HG02642 (cell line): ENCODE measurements around the gene EMSY.
"Not testable (repeated sequence)": the region's sequence is repeated elsewhere in the genome, so short reads cannot be mapped to it uniquely, and the experiment has no call there.

Experiments used
- ATAC-seq: cut with Tn5 transposase; IDR thresholded peaks from one replicate; pipeline ENCODE4 v1.9.1; 2021; ENCODE audit warnings: mild to moderate bottlenecking; ENCODE audit not compliant: unreplicated experiment, poor library complexity

Gene EMSY

GRCh38 chr11:76444384-76445120 lies at the start of gene EMSY:
Gene EMSY, plus strand, starts transcription at chr11:76445018. Its CDS starts 1,921 bp downstream, at chr11:76446939.
- ATAC-seq = peak; percentile 93

GRCh38 chr11:76395296-76395695 lies 49.5 kb upstream of the EMSY start:
- no peak for ATAC-seq

DNA sequence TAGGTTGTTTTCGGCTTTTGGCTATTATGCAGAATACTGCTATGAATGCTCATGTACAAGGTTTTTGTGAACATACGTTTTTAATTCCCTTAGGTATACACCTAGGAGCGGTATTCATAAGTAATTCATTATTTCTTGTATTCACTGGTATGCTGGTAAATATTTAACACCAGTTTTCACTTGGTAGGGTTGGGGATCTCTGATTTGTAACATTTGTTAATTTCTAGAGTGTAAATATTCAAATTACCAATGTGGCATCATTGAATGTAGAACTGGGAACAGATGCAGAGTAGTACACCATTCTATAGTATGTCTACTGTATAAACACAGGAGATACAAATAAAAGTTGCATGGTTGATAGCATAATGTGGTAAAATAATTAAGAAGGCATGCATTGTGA lies 47.4 kb upstream of the EMSY start:
- peak; percentile 45 for ATAC-seq

DNA sequence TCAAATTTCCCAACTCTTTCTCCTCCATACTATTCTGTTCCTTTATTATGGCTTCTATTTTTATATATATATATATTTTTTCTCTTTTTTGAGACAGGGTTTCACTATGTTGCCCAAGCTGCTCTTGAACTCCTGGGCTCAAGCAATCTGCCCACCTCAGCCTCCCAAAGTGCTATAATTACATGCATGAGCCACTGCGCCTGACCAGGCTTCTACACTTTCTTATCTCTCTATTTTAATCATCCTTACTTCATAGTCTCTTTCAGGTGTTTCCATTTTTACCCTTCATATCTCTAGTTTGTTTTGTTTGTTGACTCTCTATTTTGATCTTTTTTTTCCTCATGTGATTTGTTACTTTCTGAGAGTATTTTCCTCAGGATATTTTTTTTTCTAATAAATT lies 43.9 kb upstream of the EMSY start:
- no peak for ATAC-seq

DNA sequence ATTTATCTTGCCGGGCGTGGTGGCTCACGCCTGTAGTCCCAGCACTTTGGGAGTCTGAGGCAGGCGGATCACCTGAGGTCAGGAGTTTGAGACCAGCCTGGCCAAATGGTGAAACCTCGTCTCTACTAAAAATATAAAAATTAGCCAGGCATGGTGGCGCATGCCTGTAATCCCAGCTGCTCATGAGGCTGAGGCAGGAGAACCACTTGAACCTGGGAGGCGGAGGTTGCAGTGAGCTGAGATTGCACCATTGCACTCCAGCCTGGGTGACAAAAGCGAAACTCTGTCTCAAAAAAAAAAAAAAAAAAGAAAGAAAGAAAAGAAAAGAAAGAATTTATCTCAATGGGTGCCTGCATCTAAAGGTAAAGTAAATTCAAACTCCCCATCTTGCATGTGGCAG lies 43.3 kb upstream of the EMSY start:
- ATAC-seq = not testable (repeated sequence)

DNA sequence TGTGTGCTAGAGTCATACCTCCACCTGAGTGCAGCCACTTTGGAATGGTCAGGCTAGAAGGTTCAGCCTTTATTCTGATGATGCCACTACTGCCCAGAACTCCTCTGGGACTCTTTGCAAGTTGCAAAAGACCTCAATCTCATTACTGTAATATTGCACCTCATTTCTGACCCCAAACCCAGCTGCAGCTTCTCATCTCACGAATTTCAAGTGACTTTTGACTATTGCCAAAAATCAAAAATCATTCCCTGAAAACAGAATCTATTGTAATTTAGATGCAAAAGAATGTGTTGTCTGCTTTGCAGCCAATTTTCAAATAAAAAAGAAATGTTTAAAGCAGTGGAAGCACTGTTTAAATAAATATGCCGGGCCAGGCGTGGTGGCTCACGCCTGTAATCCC lies 38.5 kb upstream of the EMSY start:
- no peak for ATAC-seq

GRCh38 chr11:76408171-76408965 lies 36.5 kb upstream of the EMSY start:
- ATAC-seq = no peak

GRCh38 chr11:76410851-76411357 lies 33.9 kb upstream of the EMSY start:
- no peak for ATAC-seq

DNA sequence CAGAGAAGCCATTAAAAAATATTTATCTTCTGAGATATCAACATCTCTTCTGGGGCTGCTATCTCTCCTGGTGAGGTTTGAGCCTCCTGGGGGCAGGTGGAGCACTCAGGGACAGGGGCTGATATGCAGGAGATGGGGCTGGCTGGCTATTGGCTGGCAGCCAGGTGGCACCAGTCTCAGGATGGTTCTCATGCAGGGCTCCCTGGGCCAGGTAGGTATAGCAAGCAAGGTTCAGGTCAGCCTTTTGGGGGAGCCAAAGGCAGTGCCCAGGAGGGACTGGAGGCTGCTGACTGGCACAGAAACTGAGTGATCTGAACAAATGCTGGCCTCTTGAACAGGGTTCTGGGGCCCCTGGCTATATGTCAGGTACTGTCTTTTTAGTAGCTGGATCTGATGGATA lies 29.7 kb upstream of the EMSY start:
- no peak for ATAC-seq

GRCh38 chr11:76419896-76420295 lies 24.9 kb upstream of the EMSY start:
- ATAC-seq = no peak

DNA sequence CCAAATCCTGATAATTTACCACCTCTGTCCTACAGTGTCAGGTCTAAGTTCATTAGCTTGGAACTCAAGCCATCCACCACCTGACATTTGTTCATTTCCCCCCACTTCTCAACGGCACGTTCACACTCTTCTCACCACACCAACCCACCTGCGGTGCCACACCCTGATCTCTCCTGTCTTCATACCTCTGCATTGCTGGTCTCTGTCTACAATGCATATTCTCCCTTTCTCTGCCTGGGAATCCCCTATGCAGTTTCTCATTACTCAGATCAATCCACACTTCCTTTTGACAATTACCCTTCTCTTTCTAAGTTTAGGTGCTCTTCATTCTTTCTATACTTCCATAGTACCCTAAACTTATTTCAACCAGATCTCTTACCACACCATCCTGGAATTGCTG lies 20.4 kb upstream of the EMSY start:
- no peak for ATAC-seq

- no peak for ATAC-seq
Measured at GRCh38 chr11:76424891-76425290, 19.9 kb upstream of the EMSY start.

DNA sequence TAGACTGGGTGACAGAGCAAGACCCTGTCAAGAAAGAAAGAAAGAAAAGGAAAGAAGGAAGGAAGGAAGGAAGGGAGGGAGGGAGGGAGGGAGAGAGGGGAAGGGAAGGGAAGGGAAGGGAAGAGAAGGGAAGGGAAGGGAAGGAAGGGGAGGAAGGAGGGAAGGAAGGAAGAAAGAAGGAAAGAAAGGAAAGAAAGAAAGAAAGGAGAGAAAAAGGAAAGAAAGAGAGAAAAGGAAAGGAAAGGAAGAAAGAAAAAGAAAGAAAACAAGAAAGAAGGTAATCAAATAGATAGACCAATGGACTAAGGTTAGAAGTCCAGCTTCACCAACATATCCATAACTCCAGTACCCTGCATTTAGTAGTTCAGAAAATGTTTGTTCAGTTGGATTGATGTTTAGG lies 18.2 kb upstream of the EMSY start:
- no peak for ATAC-seq

DNA sequence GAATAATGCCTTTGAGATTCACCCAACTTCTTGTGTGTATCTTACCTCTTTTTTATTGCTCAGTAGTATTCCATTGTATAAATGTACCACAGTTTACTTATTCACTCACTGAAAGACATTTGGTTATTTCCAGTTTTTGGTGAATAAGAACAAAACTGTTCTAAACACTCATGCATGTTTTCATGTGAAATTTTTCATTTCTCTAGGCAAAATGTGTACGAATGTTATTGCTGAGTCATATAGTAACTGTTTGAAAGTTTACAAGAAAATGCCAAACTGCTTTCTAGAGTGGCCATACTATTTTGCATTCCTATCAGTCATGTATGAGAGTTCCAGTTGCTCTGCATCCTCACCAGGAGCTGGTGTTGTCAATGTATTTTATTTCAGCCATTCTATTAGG lies 8.8 kb upstream of the EMSY start:
- ATAC-seq = no peak

- ATAC-seq = no peak
Measured at GRCh38 chr11:76443268-76443980, 1.4 kb upstream of the EMSY start.

- no peak for ATAC-seq
Measured at GRCh38 chr11:76444065-76444383, 794 bp upstream of the EMSY start.

DNA sequence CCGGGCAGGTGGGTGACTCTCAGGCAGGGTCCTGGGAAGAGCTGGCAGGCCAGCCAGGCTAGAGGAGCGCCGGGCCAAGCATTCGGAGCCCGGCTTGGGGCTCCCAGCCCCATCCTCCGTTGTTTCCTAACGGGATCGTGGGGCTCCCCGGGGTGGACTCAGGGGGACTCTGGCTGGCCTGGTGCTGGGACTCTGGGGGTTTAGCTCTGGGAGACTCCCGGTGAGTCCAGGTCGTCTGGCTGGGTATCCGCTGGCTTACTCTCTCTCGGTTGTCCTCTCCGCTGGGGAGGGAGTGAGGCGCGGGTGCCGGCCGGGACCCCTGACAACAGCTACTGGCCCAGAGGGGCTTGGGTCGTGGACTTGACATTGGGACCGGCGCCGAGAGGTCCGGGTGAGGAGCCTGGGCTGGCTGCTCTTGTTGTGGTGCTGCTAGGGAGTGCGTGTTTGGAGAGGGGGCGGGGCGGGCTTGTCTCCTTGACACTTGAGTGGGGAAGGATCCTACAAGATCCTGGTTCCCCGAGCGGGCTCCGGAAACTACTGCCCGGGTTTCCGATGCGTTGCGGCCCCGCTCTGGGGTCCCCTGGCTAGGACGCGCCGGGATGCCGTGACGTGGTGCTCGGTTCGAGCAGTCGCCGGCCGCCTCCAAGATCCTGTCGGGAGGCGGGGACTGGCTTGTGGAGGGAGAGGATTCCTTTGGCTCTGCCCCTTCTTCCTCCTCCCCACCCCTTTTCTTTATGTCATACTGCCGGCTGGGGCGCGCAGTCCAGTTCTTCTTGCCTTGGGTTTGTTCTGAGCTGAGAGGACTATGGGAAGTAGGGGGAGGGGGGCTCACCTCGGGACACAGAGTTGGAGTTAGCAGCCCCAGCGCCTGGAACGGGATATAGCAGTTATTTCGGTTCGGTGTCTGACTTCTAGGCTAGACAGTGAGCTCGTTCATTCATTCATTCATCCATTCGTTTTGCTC lies 585 bp downstream of the EMSY start:
- peak; percentile 32 for ATAC-seq

GRCh38 chr11:76448506-76448905 lies 3.7 kb downstream of the EMSY start:
- ATAC-seq = no peak

GRCh38 chr11:76453248-76453647 lies 8.4 kb downstream of the EMSY start:
- ATAC-seq = no peak

DNA sequence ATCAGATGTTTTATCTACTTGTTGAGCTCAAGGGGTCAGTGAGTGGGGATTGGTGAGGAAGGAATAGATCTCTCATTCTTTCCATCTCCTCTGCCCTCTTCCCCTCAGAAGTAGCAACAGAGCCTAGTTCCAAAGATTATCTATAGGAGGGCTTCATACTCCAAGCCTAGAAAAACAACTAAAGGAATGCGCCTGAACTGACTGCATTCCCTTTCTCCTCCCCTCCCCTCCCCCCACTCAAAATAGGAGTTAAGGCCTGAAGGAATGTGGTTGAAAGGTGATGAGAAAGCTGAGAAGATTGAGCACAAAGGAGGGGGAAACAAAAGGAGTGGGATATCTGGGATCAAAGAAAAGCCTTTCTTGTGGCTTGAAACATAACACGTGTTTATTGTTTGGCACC lies 10.5 kb downstream of the EMSY start:
- ATAC-seq = no peak
